AG09319 (cell line): ENCODE data around the gene SCIMP.
A peak's percentile ranks its signal among the peaks of the same experiment; 100 is the strongest.
"Not testable (repeated sequence)": the region's sequence is repeated elsewhere in the genome, so short reads cannot be mapped to it uniquely, and the experiment has no call there.

Source experiments
- DNase-seq: peaks from one replicate; pipeline ENCODE4 v3.0.0-alpha.2; 2010; ENCODE audit warnings: low read depth; ENCODE audit errors: extremely low read depth
- TF ChIP-seq, protein P1 (sequence below): IDR thresholded peaks from 2 replicates; pipeline ENCODE4 v1.5.1; 2011; ENCODE audit warnings: low read depth, mild to moderate bottlenecking, inconsistent platforms, low read length, moderate library complexity

SCIMP gene

DNA sequence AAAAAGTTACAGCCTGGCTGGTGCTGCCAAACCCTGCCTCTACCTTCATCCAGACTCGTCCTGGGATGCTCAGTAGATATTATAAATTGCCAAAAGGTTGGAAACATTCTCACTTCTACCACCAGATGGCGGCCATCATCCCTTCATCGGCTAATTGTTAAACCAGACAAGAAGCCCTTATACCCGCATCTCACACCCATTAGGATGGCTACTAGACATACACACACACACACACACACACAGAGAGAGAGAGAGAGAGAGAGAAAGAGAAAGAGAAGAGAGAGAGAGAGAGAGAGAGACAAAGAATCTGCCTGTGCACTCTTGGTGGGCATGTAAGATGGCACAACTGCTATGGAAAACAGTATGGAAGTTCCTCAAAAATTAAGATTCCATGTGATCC is 15.0 kb upstream of the SCIMP start:
- peak; percentile 57 for DNase-seq
- TF ChIP-seq, protein P1, sequence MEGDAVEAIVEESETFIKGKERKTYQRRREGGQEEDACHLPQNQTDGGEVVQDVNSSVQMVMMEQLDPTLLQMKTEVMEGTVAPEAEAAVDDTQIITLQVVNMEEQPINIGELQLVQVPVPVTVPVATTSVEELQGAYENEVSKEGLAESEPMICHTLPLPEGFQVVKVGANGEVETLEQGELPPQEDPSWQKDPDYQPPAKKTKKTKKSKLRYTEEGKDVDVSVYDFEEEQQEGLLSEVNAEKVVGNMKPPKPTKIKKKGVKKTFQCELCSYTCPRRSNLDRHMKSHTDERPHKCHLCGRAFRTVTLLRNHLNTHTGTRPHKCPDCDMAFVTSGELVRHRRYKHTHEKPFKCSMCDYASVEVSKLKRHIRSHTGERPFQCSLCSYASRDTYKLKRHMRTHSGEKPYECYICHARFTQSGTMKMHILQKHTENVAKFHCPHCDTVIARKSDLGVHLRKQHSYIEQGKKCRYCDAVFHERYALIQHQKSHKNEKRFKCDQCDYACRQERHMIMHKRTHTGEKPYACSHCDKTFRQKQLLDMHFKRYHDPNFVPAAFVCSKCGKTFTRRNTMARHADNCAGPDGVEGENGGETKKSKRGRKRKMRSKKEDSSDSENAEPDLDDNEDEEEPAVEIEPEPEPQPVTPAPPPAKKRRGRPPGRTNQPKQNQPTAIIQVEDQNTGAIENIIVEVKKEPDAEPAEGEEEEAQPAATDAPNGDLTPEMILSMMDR = peak; percentile 69

DNA sequence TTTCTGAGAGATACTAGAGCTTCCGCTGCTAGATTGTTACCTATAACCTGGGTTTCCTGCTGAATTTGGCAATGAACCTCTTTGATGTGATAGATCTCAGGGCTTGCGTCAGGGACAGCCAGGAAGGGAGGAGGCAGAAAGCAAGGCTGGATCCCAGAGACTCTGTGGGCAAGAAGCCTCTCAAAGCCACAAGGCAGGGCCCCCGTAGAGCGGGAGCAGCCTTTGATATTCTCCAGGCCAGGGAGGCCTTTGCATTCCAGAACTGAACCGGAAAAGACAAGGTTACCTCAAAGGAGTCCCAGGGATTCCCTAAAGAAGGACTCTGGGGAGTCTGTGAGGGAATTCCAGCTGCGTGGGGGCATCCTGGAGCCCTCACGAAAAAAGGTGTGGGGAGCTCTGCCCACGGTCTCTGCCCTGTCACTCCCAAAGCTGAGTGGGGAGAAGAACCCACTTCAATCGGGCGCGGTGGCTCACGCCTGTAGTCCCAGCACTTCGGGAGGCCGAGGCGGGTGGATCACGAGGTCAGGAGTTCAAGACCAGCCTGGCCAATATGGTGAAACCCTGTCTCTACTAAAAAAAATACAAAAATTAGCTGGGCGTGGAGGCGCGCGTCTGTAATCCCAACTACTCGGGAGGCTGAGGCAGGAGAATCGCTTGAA is 14.3 kb upstream of the SCIMP start:
- no peak for DNase-seq
- TF ChIP-seq, protein P1 = no peak

DNA sequence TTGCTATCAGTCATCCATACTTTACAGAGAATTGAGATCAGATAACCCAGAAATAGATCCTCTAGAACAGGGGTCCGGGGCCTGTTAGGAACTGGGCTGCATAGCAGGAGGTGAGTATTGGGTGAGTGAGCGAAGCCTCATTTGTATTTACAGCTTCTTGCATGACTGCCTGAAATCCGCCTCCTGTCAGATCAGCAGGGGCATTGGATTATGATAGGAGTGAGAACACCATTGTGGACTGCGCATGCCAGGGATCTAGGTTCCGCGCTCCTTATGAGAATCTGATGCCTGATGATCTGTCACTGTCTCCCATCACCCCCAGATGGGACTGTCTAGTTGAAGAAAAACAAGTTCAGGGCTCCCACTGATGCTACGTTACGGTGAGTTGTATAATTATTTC is 13.0 kb upstream of the SCIMP start:
- DNase-seq = no peak
- TF ChIP-seq, protein P1 = no peak

DNA sequence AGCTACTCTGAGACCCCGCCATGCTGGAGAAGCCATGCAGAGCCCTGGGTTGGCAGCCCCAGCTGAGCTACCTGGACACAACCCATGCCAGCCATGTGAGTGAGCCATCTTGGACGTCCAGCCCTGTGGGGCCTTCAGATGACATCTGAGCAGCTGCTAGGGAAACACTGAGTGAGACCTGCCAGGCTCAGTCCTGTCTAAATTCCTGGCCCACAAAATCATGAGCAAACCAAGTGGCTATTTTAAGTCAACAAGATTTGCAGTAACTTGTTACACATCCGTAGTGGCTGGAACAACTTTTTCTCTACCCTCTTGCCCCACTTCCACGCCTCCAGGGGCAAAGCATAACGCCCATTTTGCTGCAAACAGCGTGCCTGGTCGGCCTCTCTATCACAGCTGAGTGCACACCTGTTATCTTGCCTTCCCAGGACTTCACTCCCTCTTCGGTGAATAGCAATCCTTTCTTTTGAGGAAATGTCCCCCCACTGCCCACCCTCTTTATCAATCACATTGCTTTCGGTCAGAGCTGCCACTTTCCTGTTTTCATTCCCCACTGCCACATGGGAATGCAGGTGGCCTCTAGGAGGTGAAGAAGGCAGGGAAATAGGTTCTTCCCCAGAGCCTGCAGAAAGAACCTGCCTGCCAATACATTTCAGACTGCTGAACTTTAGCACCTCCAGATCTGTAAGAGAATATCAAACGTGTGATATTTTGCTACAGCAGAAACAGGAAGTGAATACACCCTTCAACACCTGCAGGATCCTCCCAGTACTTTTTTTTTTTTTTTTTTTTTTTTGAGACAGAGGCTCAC is 7.4 kb upstream of the SCIMP start:
- TF ChIP-seq, protein P1 = no peak
- no peak for DNase-seq

DNA sequence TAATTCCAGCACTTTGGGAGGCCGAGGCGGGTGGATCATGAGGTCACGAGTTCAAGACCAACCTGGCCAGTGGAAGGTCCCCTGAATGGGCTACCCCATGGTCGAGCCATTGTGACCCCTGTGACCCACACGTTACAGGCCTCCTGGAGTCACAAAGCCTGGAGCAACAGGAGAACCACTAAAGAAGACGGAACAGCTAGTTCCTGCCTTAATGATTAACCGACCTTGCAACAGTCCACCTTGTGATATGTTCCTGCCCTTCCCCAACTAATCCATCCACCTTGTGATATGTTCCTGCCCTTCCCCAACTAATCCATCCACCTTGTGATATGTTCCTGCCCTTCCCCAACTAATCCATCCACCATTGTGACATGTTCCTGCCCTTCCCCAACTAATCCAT is 5.1 kb upstream of the SCIMP start:
- DNase-seq = not testable (repeated sequence)

DNA sequence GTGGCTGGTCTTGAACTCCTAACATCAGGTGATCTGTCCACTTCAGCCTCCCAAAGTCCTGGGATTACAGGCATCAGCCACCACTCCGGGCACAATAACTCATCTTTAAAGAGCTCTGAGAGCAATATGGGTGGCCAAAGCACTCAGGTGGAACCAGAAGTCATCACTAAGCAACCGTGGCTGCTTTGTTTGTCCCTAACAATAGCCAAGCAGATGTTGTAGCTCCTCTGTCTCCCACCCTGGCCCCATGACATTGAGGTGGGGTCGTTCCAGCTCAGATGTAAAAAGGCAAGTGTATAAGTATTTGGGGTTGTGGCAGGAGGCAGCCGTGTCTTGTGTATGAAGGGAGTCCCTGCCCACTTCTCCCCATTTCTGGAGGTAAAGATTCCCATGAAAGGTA is 3.7 kb upstream of the SCIMP start:
- no peak for DNase-seq
- TF ChIP-seq, protein P1 = no peak

DNA sequence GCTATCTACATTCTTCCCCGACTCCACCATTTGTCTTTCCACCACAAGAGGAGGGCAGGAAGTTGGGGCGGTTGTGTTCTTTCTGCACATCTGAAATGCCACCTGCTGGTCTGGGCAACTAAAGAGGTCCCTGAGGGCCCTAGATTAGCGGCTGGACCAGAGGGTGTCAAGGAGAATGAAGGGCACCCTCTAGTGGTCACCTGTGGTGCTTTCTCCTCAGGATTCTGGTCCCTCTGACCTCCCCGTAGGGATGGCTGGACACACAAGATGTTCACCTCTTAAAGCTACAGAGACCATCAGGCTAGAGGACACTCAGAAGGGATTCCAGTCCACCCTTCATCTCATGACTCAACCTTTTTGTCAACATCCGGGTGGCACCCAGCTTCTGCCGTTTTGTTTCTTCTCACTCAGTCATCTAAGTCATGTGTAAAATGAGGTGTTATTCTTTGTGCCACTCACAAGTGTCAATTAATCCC is 2.9 kb upstream of the SCIMP start:
- no peak for DNase-seq
- TF ChIP-seq, protein P1 = peak; percentile 52
